ENCODE results near the gene TINAGL1. TPM values are rescaled to one million over a fixed set of nuclear protein-coding genes. Genes with fewer than 3 reads are reported as not detected.

The TINAGL1 gene
- total and polyA plus RNA-seq, 2 donors (not counting 3 experiments of a cell fraction or from before 2014, with no cell fraction given): 312 to 477 TPM

GRCh38 chr1:31592132-31592531 is 15.8 kb downstream of the TINAGL1 start:
- Histone ChIP-seq H3K4me3 (replicated peaks in 1 of 3; ENCODE audit: insufficient read depth in 1 of 3, low read depth in 1 of 3, low read length in 3 of 3) (no peak overlapping the region), H3K27me3 (ENCODE audit: control insufficient read depth in 2 of 2, insufficient read depth in 2 of 2, low read length in 2 of 2) (no peaks in the 10 kb centered on the region), H3K27ac (ENCODE audit: insufficient read depth, low read depth, low read length) (no peak overlapping the region), H3K4me1 (ENCODE audit: control insufficient read depth, extremely low read depth, insufficient read depth, low read length) (peaks cover 40% of the 10 kb centered on the region), H3K4me2 (ENCODE audit: insufficient read depth, low read length) (no peak overlapping the region), H4K20me1 (replicated peaks; ENCODE audit: control insufficient read depth, extremely low read depth, insufficient read depth, low read length) (no peaks in the 10 kb centered on the region), H3K9me1 (replicated peaks; ENCODE audit: control insufficient read depth, extremely low read depth, insufficient read depth, low read length) (no peaks in the 10 kb centered on the region), H3K36me3 (ENCODE audit: control insufficient read depth in 2 of 2, extremely low read depth in 1 of 2, insufficient read depth in 2 of 2, low read length in 2 of 2) (peaks cover 0 to 2% of the 10 kb centered on the region in 2 experiments), H3K9me3 (replicated peaks; ENCODE audit: control insufficient read depth, insufficient read depth, low read length) (no peaks in the 10 kb centered on the region), H2AFZ (ENCODE audit: low read depth, low read length) (no peak overlapping the region), H3K9ac (replicated peaks; ENCODE audit: extremely low read depth, insufficient read depth, low read length) (no peak overlapping the region), H3K79me2 (ENCODE audit: control insufficient read depth, insufficient read depth, low read length) (no peaks in the 10 kb centered on the region)
- DNase-seq (ENCODE audit: low read depth, low spot score) (no peak), FAIRE-seq (no peak)
- intact Hi-C loops (cut with micrococcal nuclease) (no loop called here), dilution Hi-C loops (cut with MboI; ENCODE audit: extremely low pct_ligation_motif_present, low sequenced_read_pairs) (no loop called here)
- no TSS peak for BruUV-seq (replicated peaks)
- ChIA-PET CTCF (interaction anchor here (0.7 to 5.5 kb wide), 6 partner anchors 17 to 46 kb away, joined by 4 to 73 read pairs (median 6); no protein-coding TSS in a partner anchor), POLR2A (no interaction called here)
- TF ChIP-seq EZH2 (IDR thresholded peaks at IDR 0.05; ENCODE audit: borderline replicate concordance, low read depth, low read length, severe bottlenecking) (no peak), CTCF (IDR thresholded peaks at IDR 0.05; ENCODE audit: extremely low read depth in 1 of 2, insufficient read depth in 1 of 2, low read depth in 1 of 2, low read length in 2 of 2) (no peak), JUN (IDR thresholded peaks at IDR 0.05; ENCODE audit: borderline replicate concordance, insufficient read depth, insufficient read length, low read depth) (no peak), GATA2 (IDR thresholded peaks at IDR 0.05; ENCODE audit: insufficient read depth, insufficient read length, low read depth, low read length) (no peak), POLR2A (IDR thresholded peaks at IDR 0.05; ENCODE audit: low read depth, low read length) (no peak), MYC (IDR thresholded peaks at IDR 0.05; ENCODE audit: low read depth, low read length) (no peak), MAX (IDR thresholded peaks at IDR 0.05; ENCODE audit: insufficient read depth, insufficient read length) (no peak)

Measured in endothelial cell of umbilical vein (primary cell).